NT2/D1 (cell line): Measurements from ENCODE around the gene INPP4B.

ENCODE experiments used
- SUZ12 ChIP-seq: IDR thresholded peaks from 2 replicates; pipeline ENCODE4 v1.6.1; 2011; ENCODE audit not compliant: insufficient read length, insufficient read depth; ENCODE audit errors: extremely low read depth
- ZNF274 ChIP-seq: IDR thresholded peaks from 2 replicates; pipeline ENCODE4 v1.6.1; 2011; ENCODE audit warnings: mild to moderate bottlenecking, low read depth, low read length

- TF ChIP-seq ZNF274, result no peak
- no peak for TF ChIP-seq SUZ12
These were observed 745.2 kb downstream of the INPP4B start for GRCh38 chr4:142100941-142101340.
